ENCODE measurements around the gene ELOA2. TPM values are rescaled to one million over a fixed set of nuclear protein-coding genes. Genes with fewer than 3 reads are reported as not detected.
"Not testable (repeated sequence)": the region's sequence is repeated elsewhere in the genome, so short reads cannot be mapped to it uniquely, and the experiment has no call there.

ELOA2 gene
- total RNA-seq, 1 donor from 2014 or later = not detected

DNA sequence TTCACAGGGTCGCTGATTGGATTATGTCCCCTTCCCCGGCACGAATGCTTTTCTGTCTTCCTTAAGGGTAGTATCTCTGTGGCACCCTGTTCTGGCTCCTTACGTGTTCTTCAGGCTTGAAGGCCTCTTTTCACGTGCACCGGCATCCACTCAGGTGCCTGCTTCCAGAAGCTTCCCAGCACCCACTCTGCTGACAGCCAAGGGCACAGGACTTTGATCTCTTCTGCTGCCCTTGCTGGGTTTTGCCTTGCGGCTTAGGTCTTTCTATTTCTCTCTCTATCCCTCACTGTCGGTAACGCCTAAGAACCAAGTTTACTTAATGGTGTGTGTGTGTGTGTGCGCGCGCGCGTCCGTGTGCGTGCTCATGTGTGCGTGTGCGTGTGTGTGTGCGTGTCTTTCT is 14.7 kb downstream of the ELOA2 start:
- not testable (repeated sequence) for H3K9me3 Mint-ChIP-seq; DNase-seq (ENCODE audit: low read depth, low spot score); H3K27ac Mint-ChIP-seq (ENCODE audit: unreplicated experiment); H3K4me3 Mint-ChIP-seq; H3K4me1 Mint-ChIP-seq; H3K27me3 Mint-ChIP-seq (ENCODE audit: low read depth); H3K36me3 Mint-ChIP-seq (ENCODE audit: low read depth)

DNA sequence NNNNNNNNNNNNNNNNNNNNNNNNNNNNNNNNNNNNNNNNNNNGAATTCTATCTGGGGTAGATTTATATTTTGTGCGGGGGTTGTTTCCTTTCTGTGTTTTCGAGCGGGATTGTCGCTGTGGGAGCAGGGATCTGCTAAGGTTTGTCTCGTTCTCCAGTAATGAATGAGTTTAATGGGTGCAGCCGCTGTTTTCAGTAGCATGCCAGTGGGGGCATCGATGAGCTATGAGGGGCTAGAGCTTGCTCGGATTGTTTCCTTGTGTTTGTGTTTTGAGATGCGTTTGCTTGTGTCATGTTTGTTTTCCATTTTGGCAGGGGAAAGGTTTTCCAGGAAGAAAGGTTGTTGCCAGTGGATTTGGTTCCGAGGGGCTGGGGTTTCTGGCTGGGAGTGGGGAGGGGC is 15.6 kb downstream of the ELOA2 start:
- not testable (repeated sequence) for H3K9me3 Mint-ChIP-seq; H3K4me3 Mint-ChIP-seq; H3K4me1 Mint-ChIP-seq; H3K27me3 Mint-ChIP-seq (ENCODE audit: low read depth); DNase-seq (ENCODE audit: low read depth, low spot score); H3K36me3 Mint-ChIP-seq (ENCODE audit: low read depth); H3K27ac Mint-ChIP-seq (ENCODE audit: unreplicated experiment)

Other genes starting within 250 kb of the ELOA2 start
- 38.2 and 42.2 TPM in 2 replicates for gene PIAS2, start 118.1 kb downstream of the ELOA2 start, total RNA-seq
- gene KATNAL2, start 118.0 kb downstream of the ELOA2 start, total RNA-seq = 7.7 and 8.7 TPM in 2 replicates
- 58.1 and 59.8 TPM in 2 replicates for gene HDHD2, start 114.9 kb upstream of the ELOA2 start, total RNA-seq
- 14.2 and 15.9 TPM in 2 replicates for gene IER3IP1, start 140.7 kb upstream of the ELOA2 start, total RNA-seq
- gene SKOR2, start 216.0 kb upstream of the ELOA2 start, total RNA-seq = 0.96 and 1.4 TPM in 2 replicates